Vagina (tissue), 2 donors: ENCODE results near the gene NUCB1.

Experiments used
- POLR2A ChIP-seq, 2 donors: fragments of 450-650 bp; IDR thresholded peaks; one replicate each; pipeline ENCODE4 v1.6.1; 2017; ENCODE audit warnings: antibody characterized with exemption in 2 of 2, mild to moderate bottlenecking in 2 of 2, moderate library complexity in 2 of 2
- POLR2AphosphoS5 ChIP-seq, 2 donors: sonication (generic); formaldehyde crosslinking; IDR thresholded peaks; one replicate each; pipeline ENCODE4 v1.9.0; 2017; ENCODE audit warnings: antibody characterized with exemption in 2 of 2, mild to moderate bottlenecking in 2 of 2, low read depth in 1 of 2; ENCODE audit not compliant: insufficient read depth in 1 of 2
- TF ChIP-seq, protein P1 (sequence below), 3 experiments: fragments of 450-650 bp in 2 of 3; fragments of 200-600 bp in 1 of 3; sonication (generic) in 1 of 3; IDR thresholded peaks; one replicate each; pipeline ENCODE4 v1.5.1; 2017 to 2019; ENCODE audit warnings: antibody characterized with exemption in 3 of 3, mild to moderate bottlenecking in 2 of 3, moderate library complexity in 2 of 3

DNA sequence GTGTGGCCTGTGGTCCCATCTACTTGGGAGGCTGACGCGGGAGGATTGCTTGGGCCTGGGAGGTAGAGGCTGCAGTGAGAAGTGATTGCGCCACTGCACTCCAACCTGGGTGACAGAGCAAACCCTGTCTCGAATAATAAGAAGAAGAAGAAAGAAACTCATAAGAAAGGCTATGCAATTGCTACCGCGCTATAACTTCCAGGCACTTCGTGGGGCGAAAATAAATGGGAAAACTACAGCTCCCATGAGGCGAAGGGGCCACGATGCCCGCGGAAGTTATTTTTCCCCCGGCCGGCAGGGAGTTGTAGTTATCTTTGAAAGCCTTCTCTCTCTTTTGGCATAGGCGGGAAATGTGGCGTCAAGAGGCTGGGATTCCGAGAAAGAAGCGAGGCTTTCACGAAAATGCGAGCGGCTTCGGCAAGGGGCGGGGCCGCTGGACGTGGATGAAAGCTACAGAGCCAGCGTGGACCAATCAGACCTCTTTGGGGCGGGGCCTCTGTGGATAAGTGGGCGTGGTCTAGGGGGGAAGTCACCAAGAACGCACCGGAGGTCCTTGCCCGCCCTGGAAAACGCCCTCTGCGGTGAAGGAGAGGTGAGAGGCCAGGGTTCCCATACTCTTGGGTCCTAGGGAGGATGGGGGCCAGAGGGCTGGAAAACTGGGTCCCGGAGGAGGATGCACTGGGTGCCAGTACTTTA lies at the start of gene NUCB1:
- TF ChIP-seq, protein P1, sequence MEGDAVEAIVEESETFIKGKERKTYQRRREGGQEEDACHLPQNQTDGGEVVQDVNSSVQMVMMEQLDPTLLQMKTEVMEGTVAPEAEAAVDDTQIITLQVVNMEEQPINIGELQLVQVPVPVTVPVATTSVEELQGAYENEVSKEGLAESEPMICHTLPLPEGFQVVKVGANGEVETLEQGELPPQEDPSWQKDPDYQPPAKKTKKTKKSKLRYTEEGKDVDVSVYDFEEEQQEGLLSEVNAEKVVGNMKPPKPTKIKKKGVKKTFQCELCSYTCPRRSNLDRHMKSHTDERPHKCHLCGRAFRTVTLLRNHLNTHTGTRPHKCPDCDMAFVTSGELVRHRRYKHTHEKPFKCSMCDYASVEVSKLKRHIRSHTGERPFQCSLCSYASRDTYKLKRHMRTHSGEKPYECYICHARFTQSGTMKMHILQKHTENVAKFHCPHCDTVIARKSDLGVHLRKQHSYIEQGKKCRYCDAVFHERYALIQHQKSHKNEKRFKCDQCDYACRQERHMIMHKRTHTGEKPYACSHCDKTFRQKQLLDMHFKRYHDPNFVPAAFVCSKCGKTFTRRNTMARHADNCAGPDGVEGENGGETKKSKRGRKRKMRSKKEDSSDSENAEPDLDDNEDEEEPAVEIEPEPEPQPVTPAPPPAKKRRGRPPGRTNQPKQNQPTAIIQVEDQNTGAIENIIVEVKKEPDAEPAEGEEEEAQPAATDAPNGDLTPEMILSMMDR (IDR thresholded peaks at IDR 0.05), result no peak
- peak; percentile 15 to 46 for TF ChIP-seq POLR2A (IDR thresholded peaks at IDR 0.05)
- TF ChIP-seq POLR2AphosphoS5 (IDR thresholded peaks at IDR 0.05; ENCODE audit: insufficient read depth in 1 of 2, low read depth in 1 of 2), result peak; percentile 94 to 100
